Measurements from ENCODE around the gene CD300LB. TPM values are rescaled to one million over a fixed set of nuclear protein-coding genes. Genes with fewer than 3 reads are reported as not detected.
"Not testable (repeated sequence)": the region's sequence is repeated elsewhere in the genome, so short reads cannot be mapped to it uniquely, and the experiment has no call there.

CD300LB gene
- total RNA-seq, result not detected in 2 replicates
- long read RNA-seq, result 0 reads

- no peaks in the 10 kb centered on the region for H3K36me3 Mint-ChIP-seq (ENCODE audit: unreplicated experiment)
- H3K27ac Mint-ChIP-seq (ENCODE audit: unreplicated experiment), result no peak within 1 kb of the TSS
- no peaks in the 10 kb centered on the region for H3K4me1 Mint-ChIP-seq (ENCODE audit: unreplicated experiment)
- H3K27me3 Mint-ChIP-seq (ENCODE audit: unreplicated experiment), result no peaks in the 10 kb centered on the region
- no peak within 1 kb of the TSS for H3K4me3 Mint-ChIP-seq (ENCODE audit: unreplicated experiment)
- no peaks in the 10 kb centered on the region for H3K9me3 Mint-ChIP-seq (ENCODE audit: unreplicated experiment)
- no peak for TF ChIP-seq CTCF (IDR thresholded peaks at IDR 0.05)
- peak; percentile 71 for DNase-seq (ENCODE audit: extremely low spot score, unreplicated experiment)
Measured at GRCh38 chr17:74531231-74531761, at the start of gene CD300LB. Gene CD300LB, minus strand, starts transcription at chr17:74531475. Its CDS starts 125 bp downstream, at chr17:74531350.

GRCh38 chr17:74579900-74580299 lies 48.6 kb upstream of the CD300LB start:
- Mint-ChIP-seq H3K4me1 (ENCODE audit: unreplicated experiment) (no peaks in the 10 kb centered on the region), H3K27me3 (ENCODE audit: unreplicated experiment) (no peaks in the 10 kb centered on the region), H3K4me3 (ENCODE audit: unreplicated experiment) (no peak overlapping the region), H3K36me3 (ENCODE audit: unreplicated experiment) (no peaks in the 10 kb centered on the region), H3K9me3 (ENCODE audit: unreplicated experiment) (peaks cover 9% of the 10 kb centered on the region), H3K27ac (ENCODE audit: unreplicated experiment) (no peak overlapping the region)
- TF ChIP-seq CTCF (IDR thresholded peaks at IDR 0.05), result no peak
- DNase-seq (ENCODE audit: extremely low spot score, unreplicated experiment), result no peak

GRCh38 chr17:74578979-74579378 lies 47.7 kb upstream of the CD300LB start:
- Mint-ChIP-seq H3K27me3 (ENCODE audit: unreplicated experiment) (peaks cover 2% of the 10 kb centered on the region), H3K36me3 (ENCODE audit: unreplicated experiment) (no peaks in the 10 kb centered on the region), H3K27ac (ENCODE audit: unreplicated experiment) (no peak overlapping the region), H3K9me3 (ENCODE audit: unreplicated experiment) (peaks cover 4% of the 10 kb centered on the region), H3K4me1 (ENCODE audit: unreplicated experiment) (no peaks in the 10 kb centered on the region), H3K4me3 (ENCODE audit: unreplicated experiment) (no peak overlapping the region)
- TF ChIP-seq CTCF (IDR thresholded peaks at IDR 0.05), result no peak
- no peak for DNase-seq (ENCODE audit: extremely low spot score, unreplicated experiment)

GRCh38 chr17:74574489-74575142 lies 43.3 kb upstream of the CD300LB start:
- H3K4me3 Mint-ChIP-seq (ENCODE audit: unreplicated experiment), result no peak overlapping the region
- H3K4me1 Mint-ChIP-seq (ENCODE audit: unreplicated experiment), result peaks cover under 1% of the 10 kb centered on the region
- no peaks in the 10 kb centered on the region for H3K36me3 Mint-ChIP-seq (ENCODE audit: unreplicated experiment)

GRCh38 chr17:74573635-74574034 lies 42.4 kb upstream of the CD300LB start:
- H3K9me3 Mint-ChIP-seq (ENCODE audit: unreplicated experiment); H3K27me3 Mint-ChIP-seq (ENCODE audit: unreplicated experiment); H3K27ac Mint-ChIP-seq (ENCODE audit: unreplicated experiment); H3K36me3 Mint-ChIP-seq (ENCODE audit: unreplicated experiment); H3K4me3 Mint-ChIP-seq (ENCODE audit: unreplicated experiment); H3K4me1 Mint-ChIP-seq (ENCODE audit: unreplicated experiment); DNase-seq (ENCODE audit: extremely low spot score, unreplicated experiment): not testable (repeated sequence)

More at GRCh38 chr17:74574489-74575142, 43.3 kb upstream of the CD300LB start:
- H3K27me3 Mint-ChIP-seq (ENCODE audit: unreplicated experiment), result peaks cover 2% of the 10 kb centered on the region
- peaks cover 4% of the 10 kb centered on the region for H3K9me3 Mint-ChIP-seq (ENCODE audit: unreplicated experiment)
- TF ChIP-seq CTCF (IDR thresholded peaks at IDR 0.05), result no peak
- no peak for DNase-seq (ENCODE audit: extremely low spot score, unreplicated experiment)
- H3K27ac Mint-ChIP-seq (ENCODE audit: unreplicated experiment), result no peak overlapping the region

Measured in osteocyte (in vitro differentiated cells).